Measurements from ENCODE around the gene TBX18.

DNA sequence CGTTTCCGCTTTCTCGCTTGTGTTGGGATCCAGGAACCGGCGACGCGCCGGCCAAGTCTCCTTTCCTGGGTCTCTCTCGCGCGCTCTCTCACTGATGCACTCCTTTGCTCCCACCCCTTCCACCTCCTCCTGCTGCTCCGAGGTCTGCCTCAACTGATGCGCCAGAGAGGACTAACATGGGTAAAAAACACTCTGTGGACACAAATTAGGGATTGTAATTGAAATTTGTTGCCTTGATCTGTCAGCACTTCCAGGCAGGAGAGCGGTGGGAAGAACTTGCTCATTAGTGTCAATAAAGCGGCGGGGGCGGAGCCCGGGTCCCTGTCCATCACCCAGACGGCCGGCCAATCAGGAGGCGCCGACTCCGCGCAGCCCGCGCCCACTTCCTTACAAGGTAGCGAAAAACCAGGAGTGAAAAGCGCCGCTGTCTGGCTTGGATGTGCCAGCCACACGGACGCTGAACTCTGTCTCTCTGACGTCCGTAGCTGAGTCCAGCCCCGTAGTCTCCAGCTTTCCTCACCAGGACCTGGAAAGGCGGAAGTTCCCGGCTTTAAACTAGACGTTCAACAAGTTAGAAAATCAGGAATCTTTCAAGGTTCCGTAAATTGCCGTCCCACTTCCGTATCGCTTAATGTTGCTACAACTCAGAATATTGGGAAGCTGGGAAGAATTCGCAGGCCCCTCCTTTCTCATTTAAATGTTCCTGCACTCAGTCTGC, at the start of gene TBX18:
- TF ChIP-seq, protein P1, sequence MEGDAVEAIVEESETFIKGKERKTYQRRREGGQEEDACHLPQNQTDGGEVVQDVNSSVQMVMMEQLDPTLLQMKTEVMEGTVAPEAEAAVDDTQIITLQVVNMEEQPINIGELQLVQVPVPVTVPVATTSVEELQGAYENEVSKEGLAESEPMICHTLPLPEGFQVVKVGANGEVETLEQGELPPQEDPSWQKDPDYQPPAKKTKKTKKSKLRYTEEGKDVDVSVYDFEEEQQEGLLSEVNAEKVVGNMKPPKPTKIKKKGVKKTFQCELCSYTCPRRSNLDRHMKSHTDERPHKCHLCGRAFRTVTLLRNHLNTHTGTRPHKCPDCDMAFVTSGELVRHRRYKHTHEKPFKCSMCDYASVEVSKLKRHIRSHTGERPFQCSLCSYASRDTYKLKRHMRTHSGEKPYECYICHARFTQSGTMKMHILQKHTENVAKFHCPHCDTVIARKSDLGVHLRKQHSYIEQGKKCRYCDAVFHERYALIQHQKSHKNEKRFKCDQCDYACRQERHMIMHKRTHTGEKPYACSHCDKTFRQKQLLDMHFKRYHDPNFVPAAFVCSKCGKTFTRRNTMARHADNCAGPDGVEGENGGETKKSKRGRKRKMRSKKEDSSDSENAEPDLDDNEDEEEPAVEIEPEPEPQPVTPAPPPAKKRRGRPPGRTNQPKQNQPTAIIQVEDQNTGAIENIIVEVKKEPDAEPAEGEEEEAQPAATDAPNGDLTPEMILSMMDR (IDR thresholded peaks at IDR 0.05; ENCODE audit: low read depth, low read length, poor library complexity, severe bottlenecking) = no peak
- TF ChIP-seq EZH2phosphoT487 (IDR thresholded peaks at IDR 0.05; ENCODE audit: borderline replicate concordance, low read length) = no peak
